ENCODE results near the gene ZNF410. TPM values are rescaled to one million over a fixed set of nuclear protein-coding genes. Genes with fewer than 3 reads are reported as not detected.

Gene ZNF410
- total and polyA plus RNA-seq, 9 donors: 37.0 to 71.4 (median 54.4) TPM

GRCh38 chr14:73973497-73973896 is 86.8 kb downstream of the ZNF410 start:
- Histone ChIP-seq H3K4me1 (ENCODE audit: insufficient read depth) (no peaks in the 10 kb centered on the region), H3K9me3 (no peaks in the 10 kb centered on the region), H3K36me3 (no peaks in the 10 kb centered on the region), H3K27ac (no peak overlapping the region), H3K4me3 (no peak overlapping the region), H3K27me3 (no peaks in the 10 kb centered on the region)
- TF ChIP-seq POLR2A (IDR thresholded peaks at IDR 0.05) (no peak), EP300 (IDR thresholded peaks at IDR 0.05) (no peak)
- TF ChIP-seq, protein P1, sequence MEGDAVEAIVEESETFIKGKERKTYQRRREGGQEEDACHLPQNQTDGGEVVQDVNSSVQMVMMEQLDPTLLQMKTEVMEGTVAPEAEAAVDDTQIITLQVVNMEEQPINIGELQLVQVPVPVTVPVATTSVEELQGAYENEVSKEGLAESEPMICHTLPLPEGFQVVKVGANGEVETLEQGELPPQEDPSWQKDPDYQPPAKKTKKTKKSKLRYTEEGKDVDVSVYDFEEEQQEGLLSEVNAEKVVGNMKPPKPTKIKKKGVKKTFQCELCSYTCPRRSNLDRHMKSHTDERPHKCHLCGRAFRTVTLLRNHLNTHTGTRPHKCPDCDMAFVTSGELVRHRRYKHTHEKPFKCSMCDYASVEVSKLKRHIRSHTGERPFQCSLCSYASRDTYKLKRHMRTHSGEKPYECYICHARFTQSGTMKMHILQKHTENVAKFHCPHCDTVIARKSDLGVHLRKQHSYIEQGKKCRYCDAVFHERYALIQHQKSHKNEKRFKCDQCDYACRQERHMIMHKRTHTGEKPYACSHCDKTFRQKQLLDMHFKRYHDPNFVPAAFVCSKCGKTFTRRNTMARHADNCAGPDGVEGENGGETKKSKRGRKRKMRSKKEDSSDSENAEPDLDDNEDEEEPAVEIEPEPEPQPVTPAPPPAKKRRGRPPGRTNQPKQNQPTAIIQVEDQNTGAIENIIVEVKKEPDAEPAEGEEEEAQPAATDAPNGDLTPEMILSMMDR (IDR thresholded peaks at IDR 0.05): no peak
- no peak for DNase-seq
- 79 to 86% (median 80%) methylated on average over 2 of the region's 2 CpGs for WGBS, 3 donors
- intact Hi-C loops (cut with DNase I): no loop called here

DNA sequence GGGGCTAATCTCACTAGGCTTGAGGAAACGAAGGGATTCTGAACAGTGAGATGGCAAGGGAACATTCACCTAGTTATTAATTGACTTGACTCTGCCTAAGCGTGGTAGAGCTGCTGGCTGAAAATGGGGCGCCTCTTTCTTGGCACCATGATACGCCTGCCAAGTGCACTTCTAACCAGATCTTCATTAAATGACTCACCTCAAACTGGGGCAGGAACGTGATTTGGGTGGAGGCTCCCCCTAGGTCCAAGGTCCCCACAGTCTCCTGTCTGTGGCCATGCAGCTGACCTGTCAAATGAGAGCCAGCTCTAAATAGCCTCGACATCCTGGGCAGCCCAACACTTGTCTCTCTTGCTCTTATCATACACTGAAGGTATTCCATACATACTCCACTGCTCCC is 89.5 kb downstream of the ZNF410 start:
- Histone ChIP-seq H3K27ac (no peak overlapping the region), H3K27me3 (no peaks in the 10 kb centered on the region), H3K9me3 (no peaks in the 10 kb centered on the region), H3K4me1 (ENCODE audit: insufficient read depth) (no peaks in the 10 kb centered on the region), H3K4me3 (no peak overlapping the region), H3K36me3 (no peaks in the 10 kb centered on the region)
- no peak for DNase-seq
- intact Hi-C loops (cut with DNase I): no loop called here
- 87 to 93% (median 87%) methylated on average over 6 of the region's 6 CpGs for WGBS, 3 donors
- no peak for TF ChIP-seq EP300 (IDR thresholded peaks at IDR 0.05)
- no peak for TF ChIP-seq POLR2A (IDR thresholded peaks at IDR 0.05)
- TF ChIP-seq, protein P1 (IDR thresholded peaks at IDR 0.05): no peak

DNA sequence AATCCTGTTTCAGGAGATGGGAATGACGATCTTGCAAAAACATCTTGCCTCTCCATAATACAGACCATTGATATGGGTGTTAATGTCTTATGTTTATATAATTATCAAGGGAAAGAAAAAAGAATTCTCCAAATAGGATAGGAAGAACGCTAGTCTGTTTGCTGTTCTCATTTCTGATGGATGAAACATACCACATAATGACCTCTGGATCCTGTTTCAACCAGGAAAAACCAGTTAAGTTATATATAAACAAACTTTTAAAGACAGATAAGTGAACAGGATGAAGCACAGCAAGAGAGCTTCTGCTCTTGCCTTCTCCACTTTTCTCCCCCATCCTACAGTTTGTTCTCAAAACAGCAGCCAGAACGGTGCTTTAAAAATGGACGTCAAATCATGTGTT is 91.2 kb downstream of the ZNF410 start:
- TF ChIP-seq, protein P1 (IDR thresholded peaks at IDR 0.05): no peak
- TF ChIP-seq POLR2A (IDR thresholded peaks at IDR 0.05) (no peak), EP300 (IDR thresholded peaks at IDR 0.05) (no peak)
- Histone ChIP-seq H3K9me3 (no peaks in the 10 kb centered on the region), H3K27me3 (no peaks in the 10 kb centered on the region), H3K27ac (no peak overlapping the region), H3K36me3 (no peaks in the 10 kb centered on the region), H3K4me1 (ENCODE audit: insufficient read depth) (no peaks in the 10 kb centered on the region), H3K4me3 (no peak overlapping the region)
- intact Hi-C loops (cut with DNase I): no loop called here
- no peak for DNase-seq
- 36 to 72% (median 38%) methylated on average over 4 of the region's 4 CpGs for WGBS, 3 donors

Small RNAs within 50 kb of the gene (small RNA-seq; reads per million reads assigned to genes)
- gene AC005520.4 (not detected), gene RF00019 (not detected)

Other genes starting within 250 kb of the ZNF410 start
- 10 to 100 TPM; 11.2 to 19.9 (median 16.2) TPM for gene DNAL1, start 241.9 kb upstream of the ZNF410 start, total RNA-seq
- 10 to 100 TPM in 1 of 2 donors, 1 to 10 TPM in 1; 4.1 to 15.8 TPM for gene DNAL1, start 241.9 kb upstream of the ZNF410 start, polyA plus RNA-seq
- gene PNMA1, start 172.5 kb upstream of the ZNF410 start, total RNA-seq: 100 to 1,000 TPM in 1 of 7 donors, 10 to 100 TPM in 6; 22.3 to 114 (median 87.3) TPM
- gene PNMA1, start 172.5 kb upstream of the ZNF410 start, polyA plus RNA-seq: 10 to 100 TPM; 43.7 to 84.2 TPM
- gene PTGR2, start 35.0 kb upstream of the ZNF410 start, total RNA-seq: 10 to 100 TPM in 4 of 7 donors, 1 to 10 TPM in 3; 6.6 to 13.4 (median 10.5) TPM
- gene PTGR2, start 35.0 kb upstream of the ZNF410 start, polyA plus RNA-seq: 10 to 100 TPM in 1 of 2 donors, 1 to 10 TPM in 1; 4.6 to 14.8 TPM
- 10 to 100 TPM in 5 of 7 donors, 1 to 10 TPM in 2; 8.3 to 21.4 (median 14.9) TPM for gene FAM161B, start 63.2 kb downstream of the ZNF410 start, total RNA-seq
- gene FAM161B, start 63.2 kb downstream of the ZNF410 start, polyA plus RNA-seq: 10 to 100 TPM in 1 of 2 donors, 1 to 10 TPM in 1; 9.0 to 12.6 TPM
- gene COQ6, start 63.4 kb downstream of the ZNF410 start, total RNA-seq: 10 to 100 TPM; 17.1 to 27.1 (median 18.7) TPM
- 10 to 100 TPM; 23.3 to 31.8 TPM for gene COQ6, start 63.4 kb downstream of the ZNF410 start, polyA plus RNA-seq
- 10 to 100 TPM in 2 of 7 donors, 1 to 10 TPM in 5; 4.8 to 11.6 (median 7.0) TPM for gene ENTPD5, start 132.4 kb downstream of the ZNF410 start, total RNA-seq
- gene ENTPD5, start 132.4 kb downstream of the ZNF410 start, polyA plus RNA-seq: 10 to 100 TPM in 1 of 2 donors, 1 to 10 TPM in 1; 3.3 to 12.3 TPM
- gene BBOF1, start 132.5 kb downstream of the ZNF410 start, total RNA-seq: 10 to 100 TPM in 2 of 7 donors, 1 to 10 TPM in 5; 1.7 to 16.5 (median 4.9) TPM
- gene BBOF1, start 132.5 kb downstream of the ZNF410 start, polyA plus RNA-seq: 10 to 100 TPM in 1 of 2 donors, 1 to 10 TPM in 1; 4.1 to 11.5 TPM
- 10 to 100 TPM; 29.8 to 78.1 (median 50.3) TPM for gene ALDH6A1, start 197.6 kb downstream of the ZNF410 start, total RNA-seq
- gene ALDH6A1, start 197.6 kb downstream of the ZNF410 start, polyA plus RNA-seq: 10 to 100 TPM; 28.6 to 52.6 TPM
- gene LIN52, start 198.1 kb downstream of the ZNF410 start, total RNA-seq: 10 to 100 TPM in 3 of 7 donors, 1 to 10 TPM in 4; 8.6 to 12.5 (median 10.0) TPM
- 10 to 100 TPM in 1 of 2 donors, 1 to 10 TPM in 1; 8.7 to 11.8 TPM for gene LIN52, start 198.1 kb downstream of the ZNF410 start, polyA plus RNA-seq

Measured in ovary (tissue), 9 donors.